ENCODE results near the gene WDR93.

- TF ChIP-seq YY1 (IDR thresholded peaks at IDR 0.05; ENCODE audit: insufficient read depth, insufficient read length) = no peak
- TF ChIP-seq ZNF274 (IDR thresholded peaks at IDR 0.05; ENCODE audit: low read depth, low read length) = no peak
- TF ChIP-seq SUZ12 (IDR thresholded peaks at IDR 0.05; ENCODE audit: extremely low read depth, insufficient read depth, insufficient read length) = no peak
Observed at GRCh38 chr15:89677381-89677780, 13.2 kb upstream of the WDR93 start.

Data from NT2/D1 (cell line).